NT2/D1 (cell line): ENCODE measurements around the gene FGF22.

Experiments
- SUZ12 ChIP-seq: IDR thresholded peaks from 2 replicates; pipeline ENCODE4 v1.6.1; 2011; ENCODE audit not compliant: insufficient read length, insufficient read depth; ENCODE audit errors: extremely low read depth
- YY1 ChIP-seq: IDR thresholded peaks from 2 replicates; pipeline ENCODE4 v1.6.1; 2011; ENCODE audit not compliant: insufficient read length, insufficient read depth
- ZNF274 ChIP-seq: IDR thresholded peaks from 2 replicates; pipeline ENCODE4 v1.6.1; 2011; ENCODE audit warnings: mild to moderate bottlenecking, low read depth, low read length

GRCh38 chr19:648904-649801 lies 9.5 kb downstream of the FGF22 start:
- TF ChIP-seq ZNF274, result no peak
- TF ChIP-seq YY1, result no peak
- no peak for TF ChIP-seq SUZ12
